OCI-LY7 (cell line): ENCODE data around the gene CASP8AP2.

Source experiments
- CTCF ChIP-seq: fragments of 200-600 bp; sonication (generic); conservative IDR thresholded peaks from 2 replicates; pipeline ENCODE4 v1.5.1; 2014; ENCODE audit warnings: mild to moderate bottlenecking, antibody characterized with exemption, low read length, moderate library complexity, mixed read lengths
- EZH2phosphoT487 ChIP-seq: fragments of 200-600 bp; sonication (generic); IDR thresholded peaks from 2 replicates; pipeline ENCODE4 v1.6.1; 2018; ENCODE audit warnings: low read depth, borderline replicate concordance, mild to moderate bottlenecking, mixed run types, antibody characterized with exemption, low read length, moderate library complexity, mixed read lengths

DNA sequence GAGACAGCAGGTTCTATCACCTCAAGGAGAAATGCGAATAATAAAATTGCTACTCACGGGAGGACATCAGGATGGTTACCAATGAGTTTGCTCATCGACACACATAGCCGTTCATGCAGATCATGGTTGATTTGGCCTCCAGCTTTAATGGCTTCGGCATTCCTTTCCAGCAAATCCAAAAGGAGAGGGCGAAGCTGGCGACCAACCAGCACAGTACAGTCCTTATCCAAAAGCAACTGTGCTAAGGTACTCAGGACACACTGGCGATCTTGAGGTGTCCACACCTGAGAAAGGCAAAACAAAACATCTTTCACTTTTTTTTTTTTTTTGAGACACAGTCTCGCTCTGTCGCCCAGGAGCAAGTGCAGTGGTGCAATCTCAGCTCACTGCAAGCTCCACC, 26.4 kb upstream of the CASP8AP2 start:
- TF ChIP-seq CTCF (no peak), EZH2phosphoT487 (no peak)
